IPS-18a (cell line): ENCODE data around the gene CCN6.
A peak's percentile ranks its signal among the peaks of the same experiment; 100 is the strongest.

ENCODE experiments used
- H3K27ac ChIP-seq: one replicate; pipeline ENCODE4 v1.5.1; 2013; ENCODE audit warnings: low read length
- H3K27me3 ChIP-seq: one replicate; pipeline ENCODE4 v1.6.1; 2013; ENCODE audit warnings: mild to moderate bottlenecking, low read length; ENCODE audit not compliant: control insufficient read depth, insufficient read depth
- H3K36me3 ChIP-seq: one replicate; pipeline ENCODE4 v1.6.1; 2013; ENCODE audit warnings: low read depth, low read length; ENCODE audit not compliant: control insufficient read depth
- H3K4me1 ChIP-seq: one replicate; pipeline ENCODE4 v1.6.1; 2013; ENCODE audit warnings: low read depth, low read length; ENCODE audit not compliant: control insufficient read depth
- H3K4me3 ChIP-seq: one replicate; pipeline ENCODE4 v1.5.1; 2013; ENCODE audit warnings: low read length
- H3K9ac ChIP-seq: one replicate; pipeline ENCODE4 v1.6.1; 2013; ENCODE audit warnings: mild to moderate bottlenecking, low read length, moderate library complexity
- H3K9me3 ChIP-seq: one replicate; pipeline ENCODE4 v1.6.1; 2013; ENCODE audit warnings: low read depth, low read length; ENCODE audit not compliant: control insufficient read depth

The CCN6 gene

DNA sequence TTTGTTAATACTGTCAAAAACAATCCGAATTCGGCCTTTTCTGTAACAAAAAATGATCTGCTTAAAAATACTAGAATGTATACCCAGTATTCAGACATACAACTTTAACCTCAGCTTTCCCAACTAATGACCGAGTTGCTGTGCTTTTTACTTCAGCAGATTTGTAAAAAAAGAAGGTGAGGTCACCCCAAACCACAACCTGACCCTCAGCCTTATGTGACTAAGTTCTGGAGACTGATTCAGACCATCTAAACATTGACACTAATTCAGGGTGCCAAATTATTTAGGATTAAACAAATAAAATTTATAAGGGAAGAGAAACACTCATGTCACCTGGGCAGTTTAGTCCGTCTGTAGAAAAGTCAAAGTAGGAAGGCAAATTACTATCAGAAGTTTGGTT lies 7.7 kb downstream of the CCN6 start:
- Histone ChIP-seq H3K4me3 (no peak overlapping the region), H3K36me3 (no peaks in the 10 kb centered on the region), H3K9ac (no peak overlapping the region), H3K27ac (no peak overlapping the region), H3K4me1 (no peaks in the 10 kb centered on the region), H3K9me3 (no peaks in the 10 kb centered on the region), H3K27me3 (no peaks in the 10 kb centered on the region)

DNA sequence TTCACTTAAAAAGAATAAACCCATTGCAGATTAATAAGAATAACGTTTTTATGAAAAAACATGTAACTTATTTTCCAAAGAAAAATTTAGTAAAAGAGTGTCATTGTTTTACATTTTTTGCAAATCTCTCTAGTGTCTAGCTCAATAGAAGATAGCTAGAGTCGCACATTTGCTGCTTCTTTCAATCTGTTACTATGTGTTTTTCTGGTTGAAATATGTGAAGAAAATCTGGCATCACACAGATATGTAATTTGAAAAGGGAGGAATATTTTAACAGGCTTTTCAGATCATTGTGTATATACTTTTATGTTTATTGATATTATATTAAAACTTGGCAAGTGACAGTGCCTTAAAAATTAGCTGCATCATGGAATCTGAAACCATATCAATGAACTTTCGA lies 9.1 kb downstream of the CCN6 start:
- Histone ChIP-seq H3K4me1 (no peaks in the 10 kb centered on the region), H3K36me3 (no peaks in the 10 kb centered on the region), H3K4me3 (no peak overlapping the region), H3K9me3 (no peaks in the 10 kb centered on the region), H3K27me3 (no peaks in the 10 kb centered on the region), H3K27ac (no peak overlapping the region), H3K9ac (no peak overlapping the region)

DNA sequence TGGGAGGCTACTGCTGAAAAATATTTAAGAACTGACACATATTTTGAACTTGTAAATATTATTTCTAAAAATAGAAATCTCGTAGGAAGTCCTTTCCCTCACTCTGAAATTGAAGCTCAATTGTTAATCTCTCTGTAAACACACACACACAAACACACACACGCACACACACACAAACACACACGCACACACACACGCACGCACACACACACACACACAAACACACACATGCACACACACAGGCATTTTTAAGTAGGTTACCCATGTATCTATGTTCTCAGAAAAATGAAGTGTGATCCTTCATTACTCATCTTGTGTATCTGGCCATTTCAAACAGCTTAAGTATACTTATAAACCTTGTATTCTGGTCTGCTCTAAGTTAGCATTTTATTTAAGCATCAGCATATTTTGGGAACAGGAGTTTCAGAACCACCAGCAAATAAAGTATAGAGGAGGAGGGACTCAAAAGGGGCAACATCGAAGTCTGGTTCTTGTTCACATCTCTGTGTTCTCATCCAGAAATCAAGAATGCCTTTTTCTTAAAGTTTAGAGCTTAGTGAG lies 11.6 kb downstream of the CCN6 start:
- Histone ChIP-seq H3K27ac (no peak overlapping the region), H3K4me1 (no peaks in the 10 kb centered on the region), H3K27me3 (no peaks in the 10 kb centered on the region), H3K9ac (no peak overlapping the region), H3K9me3 (no peaks in the 10 kb centered on the region), H3K4me3 (no peak overlapping the region), H3K36me3 (no peaks in the 10 kb centered on the region)

DNA sequence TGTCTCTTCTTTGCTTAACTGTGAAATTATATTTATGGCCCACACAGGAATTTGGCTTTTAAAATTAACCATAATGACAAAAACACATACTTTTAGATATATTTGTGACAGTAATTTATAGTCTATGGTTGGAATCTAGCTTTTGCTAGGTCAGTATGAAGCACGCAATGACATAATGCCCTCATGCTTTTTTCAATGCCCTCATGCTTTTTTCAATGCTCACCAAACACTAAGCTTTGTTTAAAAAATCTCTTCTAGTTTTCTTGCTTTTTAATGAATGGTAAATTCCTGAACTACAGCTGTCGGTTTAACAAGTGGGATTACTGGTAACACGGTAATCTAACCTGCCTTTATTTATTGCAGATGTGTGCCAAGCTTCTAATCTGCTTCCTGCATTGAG lies 12.7 kb downstream of the CCN6 start:
- Histone ChIP-seq H3K27ac (no peak overlapping the region), H3K36me3 (peaks cover 5% of the 10 kb centered on the region), H3K27me3 (no peaks in the 10 kb centered on the region), H3K4me3 (no peak overlapping the region), H3K9me3 (no peaks in the 10 kb centered on the region), H3K9ac (no peak overlapping the region), H3K4me1 (no peaks in the 10 kb centered on the region)

DNA sequence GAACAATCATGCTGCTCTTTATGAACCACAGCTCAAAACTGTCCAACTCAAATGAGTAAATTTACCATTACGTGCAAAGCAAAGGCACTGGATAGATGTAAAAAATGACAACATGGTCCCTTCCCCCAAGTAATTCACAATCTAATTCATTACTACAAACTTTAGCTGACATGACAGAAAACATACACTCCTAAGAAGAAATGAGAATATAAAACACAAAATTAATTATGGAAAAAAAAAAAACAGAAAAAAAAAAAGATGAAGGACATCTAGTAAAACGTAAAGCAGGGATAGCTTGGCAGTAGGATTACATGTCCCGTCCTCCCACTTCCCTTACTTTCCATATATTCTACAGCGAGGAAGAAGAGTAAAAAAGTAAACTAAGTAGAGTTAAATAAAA lies 27.7 kb downstream of the CCN6 start:
- Histone ChIP-seq H3K4me3 (no peak overlapping the region), H3K4me1 (peaks cover 3% of the 10 kb centered on the region), H3K27ac (no peak overlapping the region), H3K36me3 (peaks cover 13% of the 10 kb centered on the region), H3K9me3 (no peaks in the 10 kb centered on the region), H3K27me3 (no peaks in the 10 kb centered on the region), H3K9ac (no peak overlapping the region)

DNA sequence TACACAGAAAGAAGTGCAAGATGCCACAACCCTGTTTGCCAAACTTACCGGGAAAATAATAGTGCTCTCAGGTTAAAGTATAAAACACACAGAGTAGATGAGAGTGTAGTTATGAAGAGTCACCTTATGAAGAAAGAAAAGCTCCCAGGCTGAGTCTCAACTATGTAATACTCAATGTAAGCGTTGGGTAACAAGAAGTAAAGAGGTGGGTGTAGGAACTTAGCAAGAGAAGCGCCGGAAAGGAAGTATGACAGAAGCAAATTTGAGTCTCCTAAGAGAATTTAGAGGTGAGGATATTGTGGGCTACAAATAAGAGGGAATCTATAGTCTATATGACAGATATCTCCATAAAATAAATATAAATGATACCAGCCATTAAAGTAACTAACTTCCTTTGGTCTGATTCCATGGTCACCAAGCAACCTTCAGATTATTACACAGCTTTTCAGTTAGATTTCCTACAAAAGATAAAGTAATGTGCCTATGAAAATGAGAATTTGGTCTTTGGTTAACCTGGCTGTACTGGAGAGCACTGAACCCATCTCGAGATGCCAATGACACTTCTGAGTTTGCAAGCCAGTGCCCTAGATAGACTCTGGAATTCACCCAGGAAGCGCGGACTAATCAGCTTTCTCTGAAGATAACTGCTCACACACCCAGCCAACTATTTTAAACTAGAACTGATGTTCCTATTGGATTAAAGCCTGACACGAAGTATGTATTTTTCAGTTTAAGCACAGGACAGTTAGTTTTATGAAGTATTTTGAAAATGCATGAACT lies 31.6 kb downstream of the CCN6 start:
- peaks cover 5% of the 10 kb centered on the region for H3K36me3 ChIP-seq
- H3K9me3 ChIP-seq: no peaks in the 10 kb centered on the region
- H3K27me3 ChIP-seq: peaks cover 9% of the 10 kb centered on the region
- H3K4me3 ChIP-seq: no peak overlapping the region
- H3K4me1 ChIP-seq: peaks cover 7% of the 10 kb centered on the region
- no peak overlapping the region for H3K9ac ChIP-seq
- no peak overlapping the region for H3K27ac ChIP-seq

DNA sequence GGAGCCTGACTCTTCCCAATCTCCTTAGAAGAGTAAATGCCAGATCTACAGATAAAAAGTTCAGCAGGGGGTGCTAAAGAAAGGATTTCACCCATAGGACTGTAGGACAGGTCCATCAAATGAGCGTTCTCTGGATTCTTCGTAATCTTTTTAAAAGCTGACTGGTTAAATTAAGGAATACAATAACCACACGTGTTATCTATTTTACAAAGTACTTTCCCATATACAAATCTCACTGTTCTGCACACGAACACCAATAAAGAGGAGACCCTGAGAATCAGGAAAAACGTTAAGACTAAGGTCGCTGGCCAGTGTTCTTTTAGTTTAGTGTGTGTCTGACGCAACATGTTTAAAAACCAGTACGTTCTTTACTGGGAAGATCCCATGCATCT lies 32.8 kb downstream of the CCN6 start:
- peak overlapping the region; percentile 99 for H3K4me3 ChIP-seq

DNA sequence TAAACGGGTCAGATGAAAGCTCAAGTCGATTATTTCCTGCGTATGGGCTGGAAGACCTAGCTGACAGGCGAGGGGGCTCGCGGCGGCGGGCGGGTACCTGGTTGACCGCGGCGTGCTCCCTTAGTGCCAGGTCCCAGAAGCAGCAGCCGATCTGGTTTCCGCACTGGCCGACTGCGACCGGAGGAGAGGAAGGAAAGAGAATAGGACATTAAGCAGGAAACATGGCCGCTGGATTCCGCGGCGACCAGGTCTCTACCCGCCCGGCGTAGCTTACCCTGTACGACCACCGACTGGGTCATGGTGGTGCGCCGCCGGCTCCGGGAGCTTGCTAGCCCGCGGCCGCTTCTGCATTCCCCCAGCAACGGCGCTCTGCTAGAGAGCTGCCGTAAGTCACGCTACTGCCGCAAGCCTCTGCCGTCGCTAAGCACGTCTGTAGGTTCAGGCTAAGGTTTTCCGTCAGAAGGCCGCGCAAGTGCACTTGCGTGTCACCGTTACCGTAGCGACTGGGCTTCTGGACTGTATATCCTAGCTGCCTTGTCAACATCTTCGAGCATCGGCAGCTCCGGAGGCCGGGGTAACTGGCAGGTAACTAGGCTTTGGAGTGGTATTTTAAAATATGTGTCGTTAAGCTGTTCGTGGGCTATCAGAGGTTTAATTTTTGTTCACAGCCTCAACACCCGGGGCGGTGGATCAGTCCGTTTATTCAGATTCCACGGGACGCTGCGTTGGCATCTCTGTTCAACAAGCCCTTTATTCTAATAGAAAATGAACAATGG lies 33.4 kb downstream of the CCN6 start, which contains the start of the genes FAM229B and TUBE1:
Gene FAM229B (plus strand): TSS at position 456 of the 776 bp plus-strand sequence. CDS start 11,693 bp downstream, outside the sequence.
Gene TUBE1 (minus strand): TSS at position 347 of the 776 bp plus-strand sequence. CDS start 48 bp downstream, at position 299.
- Histone ChIP-seq H3K27me3 (peaks cover 9% of the 10 kb centered on the region), H3K9ac (peak within 1 kb of the TSS; percentile 88), H3K27ac (peak within 1 kb of the TSS; percentile 65), H3K9me3 (no peaks in the 10 kb centered on the region), H3K36me3 (peaks cover 3% of the 10 kb centered on the region), H3K4me1 (peaks cover 7% of the 10 kb centered on the region), H3K4me3 (peak within 1 kb of the TSS; percentile 99)

More for the DNA sequence above, 32.8 kb downstream of the CCN6 start:
- Histone ChIP-seq H3K4me1 (peaks cover 7% of the 10 kb centered on the region), H3K36me3 (peaks cover 3% of the 10 kb centered on the region), H3K27ac (peak overlapping the region; percentile 65), H3K9ac (peak overlapping the region; percentile 88), H3K9me3 (no peaks in the 10 kb centered on the region), H3K27me3 (peaks cover 9% of the 10 kb centered on the region)

DNA sequence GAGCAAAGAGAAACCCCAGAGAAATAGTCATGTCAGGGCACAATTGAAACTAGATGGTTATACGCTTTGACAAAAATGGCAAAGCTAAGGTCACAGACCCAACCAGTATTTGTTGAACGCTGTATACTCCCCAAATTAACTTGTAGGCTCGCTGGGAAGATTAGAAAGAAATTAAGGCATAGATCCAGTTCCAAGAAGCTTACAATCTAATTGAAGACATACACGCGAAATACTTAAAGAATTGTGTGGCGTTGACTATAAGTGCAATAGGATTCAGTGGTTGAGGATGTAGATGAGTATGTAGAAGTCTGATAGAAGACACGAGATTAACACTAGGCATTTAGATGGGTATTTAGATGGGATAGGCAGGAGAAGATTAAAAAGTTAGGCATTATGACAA lies 34.0 kb downstream of the CCN6 start:
- peaks cover 3% of the 10 kb centered on the region for H3K36me3 ChIP-seq
- H3K4me1 ChIP-seq: peaks cover 7% of the 10 kb centered on the region
- H3K4me3 ChIP-seq: peak overlapping the region; percentile 99
- peak overlapping the region; percentile 3 for H3K27ac ChIP-seq
- no peaks in the 10 kb centered on the region for H3K9me3 ChIP-seq
- peaks cover 9% of the 10 kb centered on the region for H3K27me3 ChIP-seq
- H3K9ac ChIP-seq: peak overlapping the region; percentile 88

DNA sequence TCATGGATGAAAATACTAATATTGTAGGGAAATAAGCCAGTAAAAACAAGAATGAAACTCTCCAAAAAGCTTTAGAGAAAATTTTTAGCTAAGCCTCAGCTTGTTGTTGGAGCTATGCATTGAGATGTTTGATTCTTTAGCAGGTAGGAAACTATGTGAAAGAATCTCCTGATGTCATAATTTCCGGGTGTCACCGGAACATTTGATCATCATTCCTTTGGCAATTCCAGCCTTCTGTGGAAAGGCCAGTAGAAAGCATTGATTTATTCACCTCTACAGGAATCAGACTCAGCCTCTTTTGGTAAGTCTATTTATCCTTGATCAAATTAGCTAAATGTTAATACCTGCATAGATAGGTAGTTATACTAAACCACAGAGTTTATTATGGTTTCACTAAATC lies 43.0 kb downstream of the CCN6 start:
- H3K9me3 ChIP-seq: no peaks in the 10 kb centered on the region
- H3K9ac ChIP-seq: no peak overlapping the region
- H3K27me3 ChIP-seq: no peaks in the 10 kb centered on the region
- no peak overlapping the region for H3K4me3 ChIP-seq
- peaks cover 20% of the 10 kb centered on the region for H3K4me1 ChIP-seq
- H3K36me3 ChIP-seq: no peaks in the 10 kb centered on the region
- no peak overlapping the region for H3K27ac ChIP-seq

DNA sequence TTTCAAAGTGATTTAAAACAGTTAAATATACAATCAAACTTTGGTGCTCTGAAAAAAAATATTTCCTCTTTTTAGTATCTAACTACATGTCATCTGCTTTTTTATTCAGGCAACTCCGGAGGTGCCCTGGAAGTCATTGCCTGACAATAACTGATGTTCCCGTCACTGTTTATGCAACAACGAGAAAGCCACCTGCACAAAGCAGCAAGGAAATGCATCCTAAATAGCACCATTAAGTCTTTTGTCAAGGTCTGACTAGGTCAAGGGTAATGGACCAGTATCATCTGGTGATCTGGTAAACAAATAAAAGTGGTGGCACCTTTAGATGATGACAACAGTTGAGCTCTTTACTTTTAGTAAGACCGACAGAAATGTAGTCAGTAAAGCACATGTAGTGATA lies 46.7 kb downstream of the CCN6 start:
- Histone ChIP-seq H3K27me3 (no peaks in the 10 kb centered on the region), H3K4me1 (peaks cover 20% of the 10 kb centered on the region), H3K4me3 (no peak overlapping the region), H3K27ac (no peak overlapping the region), H3K36me3 (no peaks in the 10 kb centered on the region), H3K9ac (no peak overlapping the region), H3K9me3 (no peaks in the 10 kb centered on the region)
